GM18519 (cell line): Measurements from ENCODE around the gene HNRNPF.
"Not testable (repeated sequence)": the region's sequence is repeated elsewhere in the genome, so short reads cannot be mapped to it uniquely, and the experiment has no call there.

Source experiments
- ATAC-seq: cut with Tn5 transposase; IDR thresholded peaks from one replicate; pipeline ENCODE4 v1.9.1; 2021; ENCODE audit warnings: mild to moderate bottlenecking, moderate library complexity; ENCODE audit not compliant: unreplicated experiment, low FRiP score

HNRNPF gene

GRCh38 chr10:43399320-43400310, 9.4 kb downstream of the HNRNPF start:
- ATAC-seq = no peak

GRCh38 chr10:43398939-43399319, 10.1 kb downstream of the HNRNPF start:
- ATAC-seq = no peak

- peak; percentile 72 for ATAC-seq
Observed at GRCh38 chr10:43396928-43397624, 11.9 kb downstream of the HNRNPF start.

GRCh38 chr10:43396061-43396927, 12.7 kb downstream of the HNRNPF start:
- ATAC-seq = peak; percentile 20

- no peak for ATAC-seq
Observed at GRCh38 chr10:43395571-43396060, 13.4 kb downstream of the HNRNPF start.

- no peak for ATAC-seq
Observed at GRCh38 chr10:43394868-43395267, 14.1 kb downstream of the HNRNPF start.

- no peak for ATAC-seq
Observed at GRCh38 chr10:43393606-43394360, 15.2 kb downstream of the HNRNPF start.

GRCh38 chr10:43393186-43393585, 15.8 kb downstream of the HNRNPF start:
- not testable (repeated sequence) for ATAC-seq

GRCh38 chr10:43392748-43393147, 16.2 kb downstream of the HNRNPF start:
- ATAC-seq = no peak

- ATAC-seq = no peak
Observed at GRCh38 chr10:43391496-43391895, 17.5 kb downstream of the HNRNPF start.

GRCh38 chr10:43390759-43391158, 18.2 kb downstream of the HNRNPF start:
- no peak for ATAC-seq

GRCh38 chr10:43390333-43390732, 18.7 kb downstream of the HNRNPF start:
- ATAC-seq = no peak

GRCh38 chr10:43389867-43390266, 19.1 kb downstream of the HNRNPF start:
- ATAC-seq = no peak

- ATAC-seq = no peak
Observed at GRCh38 chr10:43387678-43388032, 21.3 kb downstream of the HNRNPF start.

GRCh38 chr10:43386981-43387677, 21.9 kb downstream of the HNRNPF start:
- no peak for ATAC-seq

- ATAC-seq = no peak
Observed at GRCh38 chr10:43386549-43386948, 22.4 kb downstream of the HNRNPF start.

- ATAC-seq = no peak
Observed at GRCh38 chr10:43385412-43386004, 23.5 kb downstream of the HNRNPF start.

GRCh38 chr10:43384252-43385221, 24.4 kb downstream of the HNRNPF start:
- no peak for ATAC-seq
